GM10847 (cell line): ENCODE results near the gene RBM44.

Experiments used
- POLR2A ChIP-seq: IDR thresholded peaks from 2 replicates; pipeline ENCODE4 v1.6.1; 2011; ENCODE audit not compliant: insufficient read length; ENCODE audit errors: extremely low read depth

The RBM44 gene

DNA sequence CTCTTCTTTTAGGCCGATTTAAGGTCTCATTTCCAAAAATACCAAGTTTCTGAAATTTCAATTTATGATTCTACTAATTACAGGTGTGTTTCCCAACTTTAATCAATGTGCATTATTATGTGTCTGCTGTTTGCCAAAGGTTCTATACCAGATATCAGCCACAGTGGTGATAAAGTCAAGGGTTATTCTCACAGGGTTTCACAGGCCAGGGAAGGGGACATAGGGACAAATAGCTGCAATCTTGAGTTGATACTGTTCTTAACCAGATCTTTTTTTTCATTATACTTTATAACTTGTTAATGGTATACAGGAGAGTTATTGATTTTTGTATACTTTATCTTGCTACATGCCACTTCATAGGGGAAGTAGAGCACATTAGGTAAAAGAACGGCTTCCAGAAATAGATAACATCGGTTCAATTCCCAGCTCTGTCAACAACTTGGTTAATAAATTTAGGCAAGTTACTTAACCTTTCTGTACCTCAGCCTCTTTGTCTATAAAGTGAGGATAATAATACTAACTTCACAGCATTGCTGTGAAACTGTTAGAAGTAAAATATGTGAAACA is 28.9 kb downstream of the RBM44 start:
- no peak for TF ChIP-seq POLR2A

DNA sequence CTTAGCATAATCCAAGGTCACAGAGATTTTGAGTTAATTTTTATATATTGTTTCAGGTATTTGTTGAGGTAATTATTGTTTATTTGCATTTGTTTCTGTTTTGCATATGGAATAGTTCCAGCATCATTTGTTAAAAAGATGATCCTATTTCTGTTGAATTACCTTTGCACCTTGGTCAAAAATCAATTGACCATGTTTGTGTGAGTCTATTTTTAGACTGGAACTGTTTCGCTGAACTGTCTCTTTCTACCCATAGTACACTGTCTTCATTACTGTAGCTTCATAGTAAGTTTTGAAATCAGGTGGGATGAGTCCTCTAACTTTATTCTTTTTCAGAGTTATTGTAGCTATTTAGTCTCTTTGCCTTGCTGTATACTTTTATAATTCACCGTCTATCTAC is 31.9 kb downstream of the RBM44 start:
- TF ChIP-seq POLR2A, result no peak

DNA sequence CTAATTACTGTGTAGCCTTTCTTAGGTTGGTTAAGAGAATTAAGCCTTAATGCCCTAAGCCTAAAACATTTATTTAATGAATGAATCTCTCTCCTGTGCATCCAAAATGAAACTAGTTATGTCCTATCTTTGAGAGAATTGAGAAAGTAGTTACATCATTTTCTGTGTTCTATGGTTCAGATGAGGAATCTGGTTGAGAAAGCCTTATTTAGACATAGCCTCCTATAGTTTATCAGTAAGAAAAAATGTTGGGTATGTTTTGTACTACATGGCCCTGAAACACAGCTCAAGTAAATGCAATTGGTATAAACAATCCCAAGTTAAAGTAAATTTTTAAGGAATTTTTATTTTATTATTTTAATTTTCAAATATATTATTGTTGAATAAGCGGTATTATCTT is 35.0 kb downstream of the RBM44 start:
- TF ChIP-seq POLR2A, result no peak

DNA sequence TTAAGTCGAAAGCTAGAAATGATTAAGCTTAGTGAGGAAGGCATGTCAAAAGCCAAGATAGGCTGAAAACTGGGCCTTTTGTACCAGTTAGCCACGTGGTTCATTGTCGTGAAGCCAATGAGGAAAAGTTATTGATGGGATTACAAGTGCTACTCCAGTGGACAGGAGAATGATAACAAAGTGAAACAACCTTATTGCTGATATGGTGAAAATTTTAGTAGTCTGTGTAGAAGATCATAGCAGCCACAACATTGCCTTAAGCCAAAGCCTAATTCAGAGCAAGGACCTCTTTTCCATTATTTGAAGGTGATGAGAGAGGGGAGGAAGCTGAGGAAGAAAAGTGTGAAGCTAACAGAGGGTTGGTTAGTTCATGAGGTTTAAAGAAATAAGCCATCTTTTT is 36.8 kb downstream of the RBM44 start:
- TF ChIP-seq POLR2A, result no peak

DNA sequence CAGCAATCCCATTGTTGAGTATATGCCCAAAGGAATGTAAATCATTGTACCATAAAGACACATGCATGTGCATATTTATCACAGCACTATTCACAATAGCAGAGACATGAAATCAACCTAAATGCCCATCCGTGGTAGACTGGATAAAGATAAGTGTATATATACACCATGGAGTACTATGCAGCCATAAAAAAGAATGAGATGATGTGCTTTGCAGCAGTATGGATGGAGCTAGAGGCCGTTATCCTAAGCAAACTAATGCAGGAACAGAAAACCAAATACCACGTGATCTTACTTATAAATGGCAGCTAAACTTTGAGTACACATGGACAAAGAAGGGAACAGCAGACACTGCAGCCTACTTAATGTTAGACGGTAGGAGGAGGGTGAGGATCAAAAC is 42.5 kb downstream of the RBM44 start:
- TF ChIP-seq POLR2A, result no peak

DNA sequence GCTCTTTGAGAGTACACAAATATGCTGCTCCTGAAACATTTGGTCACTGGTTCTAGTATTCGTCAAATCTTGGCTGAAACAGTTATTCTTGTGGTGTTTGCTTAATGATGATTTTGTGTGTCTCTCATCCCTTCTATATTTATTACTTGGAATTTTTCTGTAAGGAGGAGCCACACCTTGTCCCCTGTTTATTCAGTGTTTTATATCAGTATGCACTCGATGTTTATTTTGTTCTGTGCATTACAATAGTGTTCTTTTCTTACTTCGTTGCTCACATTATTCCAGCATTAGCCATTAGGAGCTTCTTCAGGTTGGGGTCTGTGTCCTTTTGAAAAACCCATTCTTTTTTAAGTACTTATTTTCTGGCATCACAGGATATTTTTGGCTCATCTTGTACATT is 55.7 kb downstream of the RBM44 start:
- no peak for TF ChIP-seq POLR2A

DNA sequence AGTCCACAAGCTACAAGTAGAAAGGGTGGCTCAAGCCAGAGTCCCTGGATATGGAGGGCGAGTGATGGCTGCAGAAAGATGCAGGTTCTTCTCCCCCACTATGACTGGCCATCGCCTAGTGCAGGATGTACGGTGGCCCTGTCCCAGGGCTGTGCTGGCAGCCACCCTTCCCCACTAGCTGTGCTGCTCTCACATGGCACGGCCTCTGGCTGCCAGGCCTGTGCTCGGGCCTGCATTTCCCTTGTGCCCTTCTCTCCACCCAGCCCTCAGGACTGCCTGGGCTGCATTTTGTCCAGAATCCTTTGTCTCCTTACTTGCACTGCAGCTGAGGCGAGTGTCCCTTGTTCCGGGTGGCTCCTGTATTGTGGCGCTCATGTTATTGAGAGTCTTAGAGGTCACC is 59.2 kb downstream of the RBM44 start:
- no peak for TF ChIP-seq POLR2A

DNA sequence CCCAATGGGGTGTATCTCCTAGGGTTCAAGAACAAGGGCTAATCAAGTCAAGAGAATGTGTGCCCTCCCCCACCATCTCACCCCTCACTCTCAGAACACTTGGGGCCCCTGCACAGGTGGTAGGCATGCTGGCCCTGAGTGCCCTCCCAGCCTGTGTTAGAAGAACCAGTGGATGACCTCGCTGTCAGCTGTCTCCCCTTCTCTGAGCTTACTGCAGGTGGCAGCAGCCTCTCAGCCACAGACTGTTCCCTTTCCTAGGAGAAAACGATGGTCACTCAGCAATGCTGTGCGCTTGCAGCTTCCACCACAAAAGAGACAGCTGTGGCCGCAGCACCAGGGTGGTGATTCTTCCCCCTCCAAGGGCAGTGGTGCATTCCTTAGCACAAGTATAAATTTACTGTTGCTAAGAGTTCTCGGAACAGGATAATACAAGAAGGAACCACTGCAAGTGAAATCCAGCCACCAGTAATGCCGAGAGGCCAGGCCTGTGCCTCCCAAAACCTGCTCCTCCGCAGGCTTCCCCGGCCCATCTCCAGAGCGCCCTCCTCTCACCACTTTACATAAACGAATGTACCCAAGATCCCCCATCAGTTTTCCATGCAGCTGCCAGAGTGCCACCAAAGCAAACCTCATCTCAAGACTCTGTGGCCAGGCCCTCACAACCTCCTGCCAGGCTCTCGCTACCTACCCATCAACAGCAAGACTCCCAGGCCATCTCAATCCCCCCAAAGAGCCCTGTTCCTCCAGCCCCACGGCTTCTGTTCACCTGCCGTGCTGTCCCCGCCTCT is 59.9 kb downstream of the RBM44 start:
- no peak for TF ChIP-seq POLR2A

DNA sequence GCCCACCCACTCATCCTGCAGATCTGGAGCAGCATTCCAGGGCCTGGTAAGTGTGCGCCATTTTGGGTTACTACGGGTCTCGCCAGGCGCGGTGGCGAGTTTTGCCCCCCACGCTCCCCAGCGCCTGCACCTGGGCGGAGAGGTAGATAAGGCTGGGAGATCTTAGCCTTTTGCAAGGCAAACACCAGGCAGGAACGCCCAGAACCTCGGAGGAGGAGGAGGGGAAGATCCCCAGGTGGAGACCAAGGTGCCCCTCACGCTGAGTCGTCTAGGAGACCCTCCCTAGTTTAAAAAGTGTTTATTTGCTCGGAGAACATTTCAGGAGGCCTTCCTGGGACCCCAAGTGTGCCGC is 60.5 kb downstream of the RBM44 start:
- no peak for TF ChIP-seq POLR2A

DNA sequence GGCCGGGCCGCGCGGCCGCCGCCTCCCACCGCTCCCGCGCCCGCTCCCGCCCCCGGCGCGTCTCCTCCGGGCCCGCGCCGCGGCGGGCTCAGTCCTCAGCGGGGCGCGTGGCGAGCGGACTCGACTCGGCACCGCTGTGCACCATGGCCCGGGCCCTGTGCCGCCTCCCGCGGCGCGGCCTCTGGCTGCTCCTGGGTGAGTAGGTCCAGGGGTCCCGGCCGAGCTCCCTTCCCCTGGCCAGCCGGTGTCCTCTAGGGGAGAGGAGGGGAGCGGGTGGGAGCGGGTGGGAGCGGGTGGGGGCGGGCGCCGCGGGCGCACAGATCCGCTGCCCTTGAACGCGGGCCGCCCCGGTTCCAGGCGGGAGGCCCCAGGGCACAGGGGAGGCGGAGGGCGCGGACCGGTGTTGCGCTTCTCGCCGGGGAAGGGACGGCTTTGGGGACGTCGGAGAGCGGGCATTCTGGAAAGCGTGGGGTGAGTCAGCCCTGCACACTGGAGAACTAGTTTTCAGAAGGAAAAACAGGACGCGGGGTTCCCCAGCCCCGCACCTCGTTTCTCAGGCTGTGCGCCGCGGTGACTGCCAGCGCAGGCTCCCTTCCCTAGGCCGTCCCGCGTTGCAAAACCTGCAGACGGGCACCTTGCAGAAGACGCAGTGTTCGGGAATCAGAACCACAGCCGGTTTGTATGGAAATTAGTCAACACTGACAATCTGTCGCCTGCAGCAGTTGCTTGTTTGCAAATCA is 61.1 kb downstream of the RBM44 start, which contains the start of gene RAMP1:
Gene RAMP1 (plus strand): TSS at position 91 of the 740 bp plus-strand sequence. CDS start 53 bp downstream, at position 144.
- no peak for TF ChIP-seq POLR2A

DNA sequence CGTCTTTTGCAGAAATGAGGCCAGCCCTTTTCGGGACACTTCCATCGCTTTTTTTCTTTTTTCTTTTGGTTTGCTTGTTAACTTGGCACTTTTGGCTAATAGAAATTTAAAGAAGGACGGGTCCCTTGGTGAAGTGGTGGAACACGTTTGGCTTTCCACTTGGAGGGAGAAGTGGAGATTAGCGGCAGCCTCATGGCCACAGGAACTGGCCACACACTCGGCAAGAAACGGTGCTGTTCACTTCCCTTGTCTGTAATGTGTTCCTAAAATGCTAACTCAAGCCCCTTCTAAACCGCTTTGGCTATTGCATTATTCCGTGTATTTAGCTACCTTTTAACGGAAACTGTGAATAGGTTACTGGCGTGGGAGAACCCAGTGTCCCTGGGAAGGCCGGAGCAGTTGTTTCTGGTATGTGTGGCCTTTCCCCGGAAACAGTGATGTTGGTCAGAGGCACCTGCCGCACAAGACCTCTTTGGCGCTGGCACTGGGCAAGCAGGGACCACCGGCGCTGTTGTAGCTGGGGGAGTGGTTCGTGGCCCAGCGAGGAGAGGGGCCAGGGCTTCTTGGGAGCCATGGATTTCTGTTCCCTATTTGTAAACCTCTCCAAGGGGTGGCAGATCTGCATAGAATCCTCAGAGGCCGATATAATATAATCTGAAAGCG is 61.8 kb downstream of the RBM44 start:
- TF ChIP-seq POLR2A, result no peak

DNA sequence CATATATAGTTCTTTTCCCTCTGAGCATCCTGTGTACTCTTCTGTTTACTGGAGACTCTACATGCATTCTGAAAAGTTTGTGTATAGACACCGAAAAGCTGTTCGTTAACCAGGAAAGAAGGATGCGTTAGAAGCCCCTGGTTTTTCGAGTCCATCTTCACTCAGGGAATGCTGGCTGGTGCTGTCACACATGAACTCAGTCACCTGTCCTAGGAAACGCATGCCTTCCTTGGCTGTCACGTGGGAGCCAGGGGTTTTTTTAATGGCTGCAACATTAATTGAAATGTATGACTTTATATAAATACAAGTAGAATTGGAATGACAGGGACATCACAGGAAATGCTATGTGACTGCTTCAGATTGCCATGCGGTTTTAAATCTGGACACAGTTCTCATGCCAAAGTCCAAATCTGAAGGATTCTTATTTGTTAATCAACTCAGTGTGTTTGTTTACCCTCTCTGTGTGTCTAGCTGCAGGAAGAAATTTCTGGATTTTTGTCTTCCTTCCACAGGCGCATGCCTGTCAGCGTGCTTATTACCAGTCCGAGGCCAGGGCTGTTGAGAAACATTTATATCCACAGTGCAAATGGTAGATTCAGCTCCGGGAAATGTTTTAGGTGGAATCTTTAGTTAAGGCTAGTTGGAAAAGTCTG is 63.4 kb downstream of the RBM44 start:
- no peak for TF ChIP-seq POLR2A

DNA sequence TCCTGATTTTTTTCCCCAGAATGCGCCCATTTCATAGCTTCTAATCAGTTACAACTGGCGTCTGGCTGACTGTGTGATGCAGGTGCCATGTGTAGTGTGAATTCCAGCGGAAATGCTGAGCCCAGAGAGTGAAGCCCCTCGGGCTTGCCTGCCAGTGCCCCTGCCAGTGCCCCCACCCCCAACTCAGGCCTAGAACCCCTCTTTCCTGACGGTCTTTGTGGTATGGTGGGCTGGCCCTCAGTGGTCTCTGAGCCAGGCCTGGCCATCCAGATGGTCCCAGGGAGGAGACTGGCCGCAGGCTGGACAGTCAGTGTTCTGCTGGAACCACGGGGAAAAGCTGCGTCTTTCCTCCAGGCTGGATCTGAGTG is 63.9 kb downstream of the RBM44 start:
- TF ChIP-seq POLR2A, result no peak

DNA sequence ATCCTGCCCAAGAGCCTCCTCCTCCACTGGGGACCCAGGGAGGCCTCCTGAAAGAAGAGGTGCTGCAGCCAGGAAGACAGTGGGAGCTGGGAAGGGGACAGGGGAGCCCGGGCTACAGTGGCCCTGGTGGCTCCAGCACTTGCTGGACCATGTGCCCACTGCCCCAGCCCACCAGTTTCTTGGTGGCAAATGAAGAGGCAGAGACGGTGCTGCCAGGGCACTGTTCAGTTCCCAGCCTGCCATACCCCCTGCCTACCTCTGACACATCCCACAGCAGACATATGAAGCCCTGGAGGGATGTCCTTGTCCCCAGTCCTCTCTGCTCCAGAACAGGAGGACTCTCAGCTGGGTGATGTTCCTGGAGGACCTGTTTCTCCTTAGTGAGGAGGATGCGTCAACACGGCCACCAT is 64.5 kb downstream of the RBM44 start:
- TF ChIP-seq POLR2A, result no peak
